ENCODE data around the gene HELZ. TPM values are rescaled to one million over a fixed set of nuclear protein-coding genes. Genes with fewer than 3 reads are reported as not detected.
"Not testable (repeated sequence)": the region's sequence is repeated elsewhere in the genome, so short reads cannot be mapped to it uniquely, and the experiment has no call there.

The HELZ gene
- total and polyA plus RNA-seq, 2 of the 8 experiments (the other 6 are each of a cell fraction or from before 2014, with no cell fraction given) = 10.0 to 48.7 TPM

GRCh38 chr17:67041531-67041930, 203.5 kb downstream of the HELZ start (continued):
- TF ChIP-seq TCF12 (IDR thresholded peaks at IDR 0.05; ENCODE audit: low read depth, low read length) (no peak), CHD1 (IDR thresholded peaks at IDR 0.05; ENCODE audit: low read depth, low read length) (no peak), SIRT6 (IDR thresholded peaks at IDR 0.05; ENCODE audit: low read length) (no peak), KDM1A (IDR thresholded peaks at IDR 0.05; ENCODE audit: borderline replicate concordance, low read length) (no peak), POLR2AphosphoS5 (IDR thresholded peaks at IDR 0.05; ENCODE audit: low read depth, low read length) (no peak), USF2 (IDR thresholded peaks at IDR 0.05; ENCODE audit: low read length) (no peak)

- H3K23ac ChIP-seq (ENCODE audit: insufficient read length); DNase-seq (ENCODE audit: low read depth in 1 of 2, low spot score in 2 of 2); H3K79me1 ChIP-seq (ENCODE audit: low read depth, low read length); H2AFZ ChIP-seq (ENCODE audit: low read length); H4K91ac ChIP-seq (replicated peaks; ENCODE audit: insufficient read length, low read length); H3K9ac ChIP-seq (replicated peaks in 1 of 4; ENCODE audit: extremely low read depth in 1 of 4, low read depth in 3 of 4, low read length in 3 of 4); H3K27ac ChIP-seq (ENCODE audit: low read depth, low read length); H2AK5ac ChIP-seq (ENCODE audit: low read depth, low read length); H2BK12ac ChIP-seq (ENCODE audit: low read depth, low read length); H3K4me3 ChIP-seq (ENCODE audit: extremely low read depth in 1 of 4, insufficient read depth in 2 of 4, low read depth in 3 of 4, low read length in 4 of 4); H3K9me3 ChIP-seq (ENCODE audit: insufficient read depth in 2 of 2, low read depth in 1 of 2, low read length in 1 of 2); H3K27me3 ChIP-seq (replicated peaks in 1 of 4; ENCODE audit: control insufficient read depth in 3 of 4, extremely low read depth in 1 of 4, insufficient read depth in 3 of 4, low read length in 3 of 4); H2BK5ac ChIP-seq (ENCODE audit: low read depth, low read length); H3K14ac ChIP-seq (ENCODE audit: insufficient read length); H2BK20ac ChIP-seq (ENCODE audit: low read length); H3K23me2 ChIP-seq (ENCODE audit: low read depth, low read length); H3K79me2 ChIP-seq (ENCODE audit: control insufficient read depth in 1 of 2, insufficient read depth in 2 of 2, low read length in 2 of 2); H3K4me1 ChIP-seq (replicated peaks in 1 of 4; ENCODE audit: control insufficient read depth in 3 of 4, insufficient read depth in 4 of 4, low read length in 3 of 4); POLR2A ChIA-PET (ENCODE audit: partially characterized antibody); H3K56ac ChIP-seq (replicated peaks; ENCODE audit: insufficient read length, low read depth, low read length); H3K4me2 ChIP-seq (ENCODE audit: insufficient read depth in 1 of 2, low read depth in 2 of 2, low read length in 2 of 2); H4K20me1 ChIP-seq (replicated peaks in 1 of 2; ENCODE audit: control insufficient read depth in 1 of 2, insufficient read depth in 2 of 2, low read length in 2 of 2); H3K36me3 ChIP-seq (ENCODE audit: control insufficient read depth in 2 of 4, insufficient read depth in 4 of 4, low read length in 3 of 4); H3K18ac ChIP-seq (ENCODE audit: extremely low read depth, low read length); H2BK15ac ChIP-seq (ENCODE audit: low read length); H3K4ac ChIP-seq (replicated peaks; ENCODE audit: insufficient read length, low read depth, low read length); H4K5ac ChIP-seq (ENCODE audit: insufficient read length, low read depth, low read length); H4K8ac ChIP-seq (ENCODE audit: extremely low read depth, insufficient read depth, low read length); H2BK120ac ChIP-seq (replicated peaks; ENCODE audit: low read depth, low read length); FAIRE-seq: not testable (repeated sequence)
- WGBS, 2 experiments (ENCODE audit: extremely low coverage in 1 of 2, insufficient coverage in 1 of 2, insufficient read length in 1 of 2, insufficient replicate concordance in 2 of 2, low coverage in 1 of 2, low lambda C conversion rate in 2 of 2, missing lambda C conversion rate in 1 of 2) = 86% methylated on average over 5 of the region's 5 CpGs; no CpG with 5 or more reads in 1 of the 2 experiments
- CTCF ChIA-PET (ENCODE audit: partially characterized antibody) = interaction anchor here (1.1 kb wide), 1 partner anchor 24 kb away, joined by 3 read pairs; no protein-coding TSS in a partner anchor
Observed at GRCh38 chr17:67041119-67041518, 203.9 kb downstream of the HELZ start.
